SU-DHL-6 (cell line): ENCODE measurements around the gene OR10AD1.

ENCODE experiments used
- H2AFZ ChIP-seq: fragments of 200-600 bp; sonication (generic); 2 replicates; pipeline ENCODE4 v1.6.1; 2014; ENCODE audit warnings: low read depth, mild to moderate bottlenecking, moderate library complexity, mixed read lengths, antibody characterized with exemption, low read length; ENCODE audit not compliant: severe bottlenecking
- H3F3A ChIP-seq: fragments of 200-600 bp; shearing (Covaris generic); 2 replicates; pipeline ENCODE4 v1.6.0; 2016; ENCODE audit warnings: antibody characterized with exemption, mild to moderate bottlenecking; ENCODE audit not compliant: insufficient read depth
- H3K27ac ChIP-seq: fragments of 200-600 bp; sonication (generic); 2 replicates; pipeline ENCODE4 v1.5.1; 2016; ENCODE audit warnings: low read depth, mild to moderate bottlenecking, low read length, moderate library complexity, mixed read lengths
- H3K27me3 ChIP-seq: fragments of 200-600 bp; sonication (generic), shearing (Covaris generic); 2 replicates; pipeline ENCODE4 v1.6.0; 2014; ENCODE audit warnings: mild to moderate bottlenecking, low read length
- H3K36me3 ChIP-seq: fragments of 200-600 bp; sonication (generic); 2 replicates; pipeline ENCODE4 v1.6.1; 2014; ENCODE audit warnings: mild to moderate bottlenecking, low read length, mixed read lengths
- H3K4me2 ChIP-seq: fragments of 300-600, 200-600 bp; shearing (Covaris generic), sonication (generic); 2 replicates; pipeline ENCODE4 v1.6.0; 2014; ENCODE audit warnings: low read length, low read depth, mild to moderate bottlenecking; ENCODE audit not compliant: poor library complexity, severe bottlenecking
- H3K4me3 ChIP-seq: fragments of 200-600 bp; sonication (generic); 2 replicates; pipeline ENCODE4 v1.5.1; 2014; ENCODE audit warnings: antibody characterized with exemption, low read length, mild to moderate bottlenecking, mixed read lengths; ENCODE audit not compliant: insufficient read depth, poor library complexity, severe bottlenecking
- H3K79me2 ChIP-seq: fragments of 200-600 bp; sonication (generic); 2 replicates; pipeline ENCODE4 v1.6.1; 2014; ENCODE audit warnings: mild to moderate bottlenecking, low read length, moderate library complexity; ENCODE audit not compliant: insufficient read depth
- H3K9ac ChIP-seq: fragments of 200-600 bp; sonication (generic); 2 replicates; pipeline ENCODE4 v1.7.0; 2014; ENCODE audit warnings: mild to moderate bottlenecking, low read length
- H3K9me2 ChIP-seq: fragments of 200-600 bp; sonication (generic); replicated peaks from 2 replicates; pipeline ENCODE4 v1.6.1; 2014; ENCODE audit warnings: low read length; ENCODE audit not compliant: insufficient read depth
- H3K9me3 ChIP-seq: fragments of 200-600 bp; sonication (generic); 2 replicates; pipeline ENCODE4 v1.6.1; 2014; ENCODE audit warnings: low read length, mixed read lengths; ENCODE audit not compliant: insufficient read depth
- H4K20me1 ChIP-seq: fragments of 200-600 bp; sonication (generic); 2 replicates; pipeline ENCODE4 v1.6.1; 2014; ENCODE audit warnings: low read depth, mild to moderate bottlenecking, antibody characterized with exemption, low read length, moderate library complexity, mixed read lengths
- EZH2phosphoT487 ChIP-seq: fragments of 200-600 bp; sonication (generic), shearing (Covaris generic); conservative IDR thresholded peaks from 2 replicates; pipeline ENCODE4 v1.6.1; 2018; ENCODE audit warnings: mild to moderate bottlenecking, antibody characterized with exemption, low read length, moderate library complexity, mixed read lengths
- TF ChIP-seq, protein P1 (sequence below): fragments of 200-600 bp; sonication (generic); IDR thresholded peaks from one replicate; pipeline ENCODE4 v1.5.1; 2017; ENCODE audit warnings: antibody characterized with exemption, mild to moderate bottlenecking, low read length, moderate library complexity; ENCODE audit not compliant: insufficient read depth, poor library complexity, severe bottlenecking

Gene OR10AD1

GRCh38 chr12:48187916-48188695, 15.0 kb downstream of the OR10AD1 start:
- H3K4me3 ChIP-seq = no peak overlapping the region
- H3K27me3 ChIP-seq = no peaks in the 10 kb centered on the region
- no peaks in the 10 kb centered on the region for H3K79me2 ChIP-seq
- H3F3A ChIP-seq = no peaks in the 10 kb centered on the region
- no peaks in the 10 kb centered on the region for H4K20me1 ChIP-seq
- H3K9me2 ChIP-seq = no peaks in the 10 kb centered on the region
- no peaks in the 10 kb centered on the region for H3K36me3 ChIP-seq
- H3K9ac ChIP-seq = no peak overlapping the region
- no peak overlapping the region for H2AFZ ChIP-seq
- H3K4me2 ChIP-seq = no peak overlapping the region
- no peak for TF ChIP-seq EZH2phosphoT487
- TF ChIP-seq, protein P1, sequence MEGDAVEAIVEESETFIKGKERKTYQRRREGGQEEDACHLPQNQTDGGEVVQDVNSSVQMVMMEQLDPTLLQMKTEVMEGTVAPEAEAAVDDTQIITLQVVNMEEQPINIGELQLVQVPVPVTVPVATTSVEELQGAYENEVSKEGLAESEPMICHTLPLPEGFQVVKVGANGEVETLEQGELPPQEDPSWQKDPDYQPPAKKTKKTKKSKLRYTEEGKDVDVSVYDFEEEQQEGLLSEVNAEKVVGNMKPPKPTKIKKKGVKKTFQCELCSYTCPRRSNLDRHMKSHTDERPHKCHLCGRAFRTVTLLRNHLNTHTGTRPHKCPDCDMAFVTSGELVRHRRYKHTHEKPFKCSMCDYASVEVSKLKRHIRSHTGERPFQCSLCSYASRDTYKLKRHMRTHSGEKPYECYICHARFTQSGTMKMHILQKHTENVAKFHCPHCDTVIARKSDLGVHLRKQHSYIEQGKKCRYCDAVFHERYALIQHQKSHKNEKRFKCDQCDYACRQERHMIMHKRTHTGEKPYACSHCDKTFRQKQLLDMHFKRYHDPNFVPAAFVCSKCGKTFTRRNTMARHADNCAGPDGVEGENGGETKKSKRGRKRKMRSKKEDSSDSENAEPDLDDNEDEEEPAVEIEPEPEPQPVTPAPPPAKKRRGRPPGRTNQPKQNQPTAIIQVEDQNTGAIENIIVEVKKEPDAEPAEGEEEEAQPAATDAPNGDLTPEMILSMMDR = no peak
- H3K27ac ChIP-seq = no peak overlapping the region
- H3K9me3 ChIP-seq = no peaks in the 10 kb centered on the region

DNA sequence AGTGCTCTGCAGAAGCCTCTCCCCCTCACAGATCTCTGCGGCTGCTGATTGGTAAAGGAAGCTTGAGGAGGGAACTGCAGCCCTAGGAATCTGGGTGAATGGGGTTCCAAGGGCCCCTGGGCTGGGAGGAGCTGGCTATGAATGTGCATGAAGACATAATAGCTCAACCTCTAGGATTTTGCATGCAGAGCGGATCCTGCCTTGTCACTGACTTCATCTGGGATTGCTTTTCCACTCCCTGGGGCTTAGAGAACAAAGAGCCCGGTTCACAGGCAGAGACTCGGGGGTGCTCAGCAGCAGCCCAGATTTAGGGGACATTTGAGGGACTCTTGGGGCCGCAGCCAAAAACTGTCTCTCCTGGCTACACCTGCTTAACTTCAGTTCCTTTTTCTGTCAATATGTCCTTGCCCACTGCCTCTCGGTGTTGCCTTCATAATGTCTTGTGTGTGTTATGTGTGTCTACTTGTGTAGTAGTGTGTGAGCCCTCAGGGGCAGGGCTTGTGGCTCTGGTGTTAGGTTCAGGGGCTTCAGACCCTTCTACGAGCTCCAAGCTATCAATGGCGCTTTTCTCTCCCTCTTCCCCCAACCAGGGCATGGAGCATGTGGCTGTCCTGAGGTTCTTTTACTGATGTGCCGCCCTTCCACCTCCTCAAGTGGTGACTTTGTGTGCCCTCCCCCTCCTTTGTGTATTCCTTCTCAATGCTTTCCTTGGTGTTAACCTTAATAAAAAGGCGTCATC, 17.7 kb downstream of the OR10AD1 start:
- H3F3A ChIP-seq = no peaks in the 10 kb centered on the region
- H3K79me2 ChIP-seq = no peaks in the 10 kb centered on the region
- no peaks in the 10 kb centered on the region for H3K36me3 ChIP-seq
- H3K27me3 ChIP-seq = no peaks in the 10 kb centered on the region
- no peaks in the 10 kb centered on the region for H3K9me2 ChIP-seq
- H3K4me3 ChIP-seq = no peak overlapping the region
- H3K9me3 ChIP-seq = no peaks in the 10 kb centered on the region
- no peak overlapping the region for H3K27ac ChIP-seq
- H2AFZ ChIP-seq = no peak overlapping the region
- no peaks in the 10 kb centered on the region for H4K20me1 ChIP-seq
- H3K9ac ChIP-seq = no peak overlapping the region
- TF ChIP-seq, protein P1 = no peak
- no peak for TF ChIP-seq EZH2phosphoT487
- H3K4me2 ChIP-seq = no peak overlapping the region

DNA sequence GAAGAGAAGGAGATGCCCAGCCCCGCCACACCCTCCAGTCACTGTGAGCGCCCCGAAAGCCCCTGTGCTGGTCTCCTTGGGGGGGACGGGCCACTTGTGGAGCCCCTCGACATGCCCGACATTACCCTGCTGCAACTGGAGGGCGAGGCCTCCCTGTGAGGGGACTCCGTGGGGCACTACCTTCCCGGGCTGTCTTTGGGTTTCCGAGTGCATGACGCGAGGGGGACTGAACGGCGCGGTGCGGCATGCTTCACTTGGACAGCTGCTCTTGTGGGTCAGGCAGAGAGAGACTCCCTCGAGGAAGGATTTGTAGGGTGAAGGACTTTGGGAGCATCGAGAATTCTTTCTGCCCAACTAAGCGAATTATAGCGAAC, 18.6 kb downstream of the OR10AD1 start:
- Histone ChIP-seq H3K9me3 (no peaks in the 10 kb centered on the region), H2AFZ (no peak overlapping the region), H3K27ac (no peak overlapping the region), H3F3A (no peaks in the 10 kb centered on the region), H3K36me3 (no peaks in the 10 kb centered on the region), H3K4me3 (no peak overlapping the region), H3K27me3 (no peaks in the 10 kb centered on the region), H3K79me2 (no peaks in the 10 kb centered on the region), H3K4me2 (no peak overlapping the region), H3K9ac (no peak overlapping the region), H3K9me2 (no peaks in the 10 kb centered on the region), H4K20me1 (no peaks in the 10 kb centered on the region)
- TF ChIP-seq, protein P1 = no peak
- no peak for TF ChIP-seq EZH2phosphoT487
